Tibial nerve (tissue), 4 donors: ENCODE measurements around the gene SPPL2C. TPM values are rescaled to one million over a fixed set of nuclear protein-coding genes. Genes with fewer than 3 reads are reported as not detected.

Experiments
- DNase-seq, 2 donors: peaks; one replicate each; pipeline ENCODE4 v3.0.0-alpha.2; 2019; ENCODE audit warnings: low spot score in 2 of 2
- H3K27ac ChIP-seq, 4 donors: fragments of 200-600 bp; sonication (generic) in 3 of 4; one replicate each; pipeline ENCODE4 v1.5.1; 2017 to 2019; ENCODE audit warnings: mild to moderate bottlenecking in 1 of 4
- H3K27me3 ChIP-seq, 2 donors: fragments of 200-600 bp; sonication (generic) in 1 of 2; one replicate each; pipeline versions ENCODE4 v1.5.1 to v1.6.0; 2017 to 2019
- H3K36me3 ChIP-seq, 3 donors: fragments of 200-600 bp; sonication (generic); one replicate each; pipeline ENCODE4 v1.5.1; 2018 to 2019
- H3K4me1 ChIP-seq, 4 donors: fragments of 200-600 bp; sonication (generic) in 3 of 4; one replicate each; pipeline ENCODE4 v1.5.1; 2017 to 2019
- H3K4me3 ChIP-seq, 4 donors: fragments of 200-600 bp; sonication (generic) in 3 of 4; one replicate each; pipeline ENCODE4 v1.5.1; 2017 to 2019; ENCODE audit warnings: mild to moderate bottlenecking in 1 of 4, moderate library complexity in 1 of 4
- H3K9me3 ChIP-seq, 4 donors: fragments of 200-600 bp; sonication (generic) in 3 of 4; one replicate each; pipeline ENCODE4 v1.5.1; 2017 to 2019
- CTCF ChIP-seq, 5 experiments: fragments of 200-600 bp in 3 of 5; fragments of 450-650 bp in 2 of 5; sonication (generic) in 3 of 5; IDR thresholded peaks; one replicate each; pipeline ENCODE4 v1.5.1; 2016 to 2019; ENCODE audit warnings: antibody characterized with exemption in 5 of 5, mild to moderate bottlenecking in 3 of 5, moderate library complexity in 2 of 5
- EP300 ChIP-seq, 2 donors: sonication (generic); formaldehyde crosslinking; IDR thresholded peaks; one replicate each; pipeline ENCODE4 v1.6.1; 2017; ENCODE audit warnings: antibody characterized with exemption in 2 of 2, mild to moderate bottlenecking in 1 of 2
- POLR2A ChIP-seq, 2 donors: fragments of 450-650 bp; IDR thresholded peaks; one replicate each; pipeline ENCODE4 v1.6.1; 2017; ENCODE audit warnings: antibody characterized with exemption in 2 of 2, mild to moderate bottlenecking in 2 of 2, moderate library complexity in 2 of 2
- WGBS, 2 donors: methylation state at CpG; one replicate each; pipeline ENCODE4 v1.1.5; 2018; 5-methylcytosine and 5-hydroxymethylcytosine counted together
- total RNA-seq, 4 donors: library from RNA; depleted of rRNA; stranded (reverse); fragments of >200 nt; gene quantifications; one replicate each; pipeline ENCODE4 v1.1.0, GENCODE V29; 2016

The SPPL2C gene
- total RNA-seq: not detected

GRCh38 chr17:45844695-45845375, at the start of gene SPPL2C:
Gene SPPL2C (plus strand): TSS chr17:45844881. CDS start chr17:45844907, 26 bp downstream.
- TF ChIP-seq CTCF (IDR thresholded peaks at IDR 0.05) (no peak), POLR2A (IDR thresholded peaks at IDR 0.05) (no peak), EP300 (IDR thresholded peaks at IDR 0.05) (no peak)
- H3K4me3 ChIP-seq: no peak within 1 kb of the TSS
- no peaks in the 10 kb centered on the region for H3K36me3 ChIP-seq
- DNase-seq: no peak
- no peaks in the 10 kb centered on the region for H3K9me3 ChIP-seq
- H3K27me3 ChIP-seq: peaks cover 0 to 23% of the 10 kb centered on the region in 2 donors
- WGBS, 2 donors: 70 to 79% methylated on average over 3 to 18 of the region's 25 CpGs
- H3K4me1 ChIP-seq: no peaks in the 10 kb centered on the region
- no peak within 1 kb of the TSS for H3K27ac ChIP-seq

GRCh38 chr17:45800816-45801215, 43.9 kb upstream of the SPPL2C start:
- Histone ChIP-seq H3K4me3 (no peak overlapping the region), H3K9me3 (no peaks in the 10 kb centered on the region), H3K36me3 (no peaks in the 10 kb centered on the region), H3K4me1 (no peaks in the 10 kb centered on the region), H3K27me3 (peaks cover 0 to 33% of the 10 kb centered on the region in 2 donors), H3K27ac (no peak overlapping the region)
- WGBS, 2 donors: 25 to 33% methylated on average over 2 of the region's 2 CpGs
- DNase-seq: no peak
- TF ChIP-seq POLR2A (IDR thresholded peaks at IDR 0.05): no peak
- TF ChIP-seq EP300 (IDR thresholded peaks at IDR 0.05): no peak
- no peak for TF ChIP-seq CTCF (IDR thresholded peaks at IDR 0.05)

- TF ChIP-seq CTCF (IDR thresholded peaks at IDR 0.05): no peak
- TF ChIP-seq POLR2A (IDR thresholded peaks at IDR 0.05): no peak
- TF ChIP-seq EP300 (IDR thresholded peaks at IDR 0.05): no peak
- Histone ChIP-seq H3K4me1 (no peaks in the 10 kb centered on the region), H3K4me3 (no peak overlapping the region), H3K27ac (no peak overlapping the region), H3K27me3 (peaks cover 0 to 28% of the 10 kb centered on the region in 2 donors), H3K36me3 (no peaks in the 10 kb centered on the region), H3K9me3 (no peaks in the 10 kb centered on the region)
- DNase-seq: no peak
- 57 to 66% methylated on average over 8 of the region's 8 CpGs for WGBS, 2 donors
Observed at GRCh38 chr17:45801421-45801820, 43.3 kb upstream of the SPPL2C start.

- Histone ChIP-seq H3K36me3 (no peaks in the 10 kb centered on the region), H3K27me3 (peaks cover 0 to 23% of the 10 kb centered on the region in 2 donors)
- 89 to 95% methylated on average over 1 of the region's 1 CpG for WGBS, 2 donors
Observed at GRCh38 chr17:45808845-45809244, 35.8 kb upstream of the SPPL2C start.

More at GRCh38 chr17:45808845-45809244, 35.8 kb upstream of the SPPL2C start:
- TF ChIP-seq EP300 (IDR thresholded peaks at IDR 0.05): no peak
- no peak for TF ChIP-seq CTCF (IDR thresholded peaks at IDR 0.05)
- TF ChIP-seq POLR2A (IDR thresholded peaks at IDR 0.05): no peak
- Histone ChIP-seq H3K27ac (no peak overlapping the region), H3K9me3 (no peaks in the 10 kb centered on the region), H3K4me3 (no peak overlapping the region), H3K4me1 (no peaks in the 10 kb centered on the region)
- DNase-seq: no peak
